K562 (cell line): Measurements from ENCODE around the gene HMOX1. TPM values are rescaled to one million over a fixed set of nuclear protein-coding genes. Genes with fewer than 3 reads are reported as not detected.

Experiments used
- ATAC-seq: fragments of 200-7000 bp; cut with Tn5 transposase; 3 replicates; pipeline ENCODE4 v1.9.1; 2020; ENCODE audit warnings: moderate library complexity
- BruUV-seq: library from RNA; stranded (reverse); fragments of 400-500 nt; replicated peaks from 2 replicates; lab custom pipeline; 2021; lab: Mats Ljungman, UMichigan
- CTCF ChIA-PET: fragments of 300-600 bp; formaldehyde crosslinking; extraction: SDS; loops from one replicate; lab custom pipeline; 2021; ENCODE audit warnings: low intra/inter-chr PET ratio; lab: Yijun Ruan, JAX
- POLR2A ChIA-PET: fragments of 300-600, 350-650 bp; sonication (Branson Sonifier 250); formaldehyde crosslinking; extraction: SDS; loops from one replicate; lab custom pipeline; 2021; ENCODE audit warnings: antibody characterized with exemption, inconsistent platforms; lab: Yijun Ruan, JAX
- DNase-seq, 4 experiments: peaks; one replicate each; pipeline versions ENCODE4 v3.0.0 to v3.0.0-alpha.2; 2011 to 2018; ENCODE audit warnings: low spot score in 3 of 4, mixed read lengths in 3 of 4; ENCODE audit errors: extremely low read depth in 1 of 4
- FAIRE-seq: peaks from 2 replicates; lab custom pipeline; 2011; peaks lifted over from hg19 to GRCh38; lab: Jason Lieb, UNC
- H2AFZ ChIP-seq: 2 replicates; pipeline ENCODE4 v1.6.0; 2011; ENCODE audit warnings: low read depth, low read length, control low read depth, inconsistent platforms
- H3K27ac ChIP-seq: fragments of 200-600 bp; 3 replicates; pipeline ENCODE4 v1.8.0; 2011; ENCODE audit warnings: low read depth, mild to moderate bottlenecking, control low read depth, inconsistent platforms, low read length, moderate library complexity, mixed read lengths; ENCODE audit errors: extremely low read depth
- H3K27me3 ChIP-seq, 2 experiments: fragments of 300-600 bp in 1 of 2; 2 replicates in 1 of 2; 3 replicates in 1 of 2; pipeline versions ENCODE4 v1.6.0 to v1.8.0; 2011; ENCODE audit warnings: inconsistent platforms in 2 of 2, low read length in 2 of 2, mild to moderate bottlenecking in 1 of 2, mixed read lengths in 1 of 2, moderate library complexity in 1 of 2; ENCODE audit not compliant: control insufficient read depth in 2 of 2, insufficient read depth in 2 of 2
- H3K36me3 ChIP-seq: fragments of 300-600 bp; 3 replicates; pipeline ENCODE4 v1.8.0; 2011; ENCODE audit warnings: mild to moderate bottlenecking, low read length, inconsistent platforms; ENCODE audit not compliant: control insufficient read depth, insufficient read depth
- H3K4me1 ChIP-seq, 2 experiments: fragments of 200-600 bp in 1 of 2; replicated peaks in 1 of 2; 2 replicates in 1 of 2; 3 replicates in 1 of 2; pipeline versions ENCODE4 v1.5.1 to v1.8.0; 2011; ENCODE audit warnings: inconsistent platforms in 2 of 2, low read length in 2 of 2, mild to moderate bottlenecking in 1 of 2, mixed read lengths in 1 of 2, moderate library complexity in 1 of 2; ENCODE audit not compliant: control insufficient read depth in 2 of 2, insufficient read depth in 2 of 2
- H3K4me2 ChIP-seq: 2 replicates; pipeline ENCODE4 v1.6.1; 2011; ENCODE audit warnings: low read length, control low read depth, inconsistent platforms, mixed read lengths; ENCODE audit not compliant: insufficient read depth
- H3K4me3 ChIP-seq: fragments of 200-600 bp; sonication (generic), shearing (Covaris generic); 2 replicates; pipeline ENCODE4 v1.5.1; 2016; ENCODE audit warnings: control low read depth, inconsistent platforms
- H3K79me2 ChIP-seq: fragments of 200-600 bp; 3 replicates; pipeline ENCODE4 v1.8.0; 2011; ENCODE audit warnings: low read length, inconsistent platforms; ENCODE audit not compliant: control insufficient read depth, insufficient read depth
- H3K9ac ChIP-seq, 2 experiments: 2 replicates each; pipeline versions ENCODE4 v1.6.0 to v1.6.1; 2011; ENCODE audit warnings: low read depth in 2 of 2, low read length in 2 of 2, control low read depth in 1 of 2, inconsistent platforms in 1 of 2, mild to moderate bottlenecking in 1 of 2, mixed read lengths in 1 of 2; ENCODE audit not compliant: insufficient read depth in 1 of 2
- H3K9me1 ChIP-seq: one replicate; pipeline ENCODE4 v1.6.0; 2011; ENCODE audit warnings: inconsistent platforms, mild to moderate bottlenecking, low read length, moderate library complexity; ENCODE audit not compliant: control insufficient read depth, insufficient read depth
- H3K9me3 ChIP-seq: replicated peaks from 2 replicates; pipeline ENCODE4 v1.5.1; 2011; ENCODE audit warnings: low read depth, low read length, inconsistent platforms; ENCODE audit not compliant: control insufficient read depth, insufficient read depth
- H4K20me1 ChIP-seq: replicated peaks from 2 replicates; pipeline ENCODE4 v1.6.1; 2011; ENCODE audit warnings: low read length, inconsistent platforms, mixed read lengths; ENCODE audit not compliant: control insufficient read depth, insufficient read depth
- ASH1L ChIP-seq: fragments of 450-650 bp; IDR thresholded peaks from 2 replicates; pipeline ENCODE4 v1.6.1; 2018; ENCODE audit warnings: borderline replicate concordance, mild to moderate bottlenecking, low read depth; ENCODE audit not compliant: partially characterized antibody
- BDP1 ChIP-seq: IDR thresholded peaks from 3 replicates; pipeline ENCODE4 v1.6.1; 2011; ENCODE audit not compliant: insufficient read length, insufficient read depth
- E2F3 ChIP-seq: fragments of 250-450 bp; sonication (Bioruptor Pico); IDR thresholded peaks from 2 replicates; pipeline ENCODE4 v1.4.0; 2020; ENCODE audit warnings: mild to moderate bottlenecking
- JUNB ChIP-seq: fragments of 450-650 bp; formaldehyde crosslinking; conservative IDR thresholded peaks from 2 replicates; pipeline ENCODE4 v1.4.0; 2020; ENCODE audit warnings: mild to moderate bottlenecking
- MIER1 ChIP-seq: fragments of 450-650 bp; IDR thresholded peaks from 2 replicates; pipeline ENCODE4 v1.6.1; 2016; ENCODE audit warnings: antibody characterized with exemption, mild to moderate bottlenecking, low read depth
- SPI1 ChIP-seq: IDR thresholded peaks from 2 replicates; pipeline ENCODE4 v1.6.1; 2011; ENCODE audit warnings: low read depth, low read length, control low read depth, borderline replicate concordance
- TCF7 ChIP-seq: sonication (generic); IDR thresholded peaks from 2 replicates; pipeline ENCODE4 v1.6.1; 2016; ENCODE audit warnings: antibody characterized with exemption, borderline replicate concordance
- ZNF143 ChIP-seq: sonication (generic); formaldehyde crosslinking; IDR thresholded peaks from 2 replicates; pipeline ENCODE4 v1.9.0; 2022; ENCODE audit warnings: mild to moderate bottlenecking, missing genetic modification reagents
- ZNF232 ChIP-seq: sonication (generic); formaldehyde crosslinking; IDR thresholded peaks from 2 replicates; pipeline ENCODE4 v1.8.0; 2022; ENCODE audit warnings: mild to moderate bottlenecking, missing genetic modification reagents
- WGBS: fragments of 100-300 bp; shearing (Covaris generic); methylation state at CpG from one replicate; pipeline ENCODE4 v1.1.6; 2016; ENCODE audit warnings: low coverage, mixed read lengths; ENCODE audit not compliant: insufficient coverage; ENCODE audit errors: missing lambda C conversion rate; 5-methylcytosine and 5-hydroxymethylcytosine counted together
- in situ Hi-C: fragments of 300-500 bp; cut with MboI; formaldehyde crosslinking; loops from 4 replicates; pipeline ENCODE4 v1.15.0; 2018; ENCODE audit warnings: inconsistent platforms, mixed read lengths
- intact Hi-C: fragments of 100-400 bp; cut with micrococcal nuclease; formaldehyde crosslinking; loops from 2 replicates; pipeline ENCODE4 v1.14.2; 2022
- polyA plus RNA-seq, 8 experiments: library from polyadenylated mRNA; depleted of rRNA in 4 of 8; stranded (reverse) in 5 of 8; unstranded in 3 of 8; fragments of >200 nt; fragmentation: Nextera tagmentation in 2 of 8; fragmentation: Illumina TruSeq in 1 of 8; extraction: Ambion mirVana in 2 of 8; extraction: Trizol in 1 of 8; gene quantifications; 2 replicates each; pipeline versions ENCODE4 v1.2.1 to v1.2.3, GENCODE V29; 2011 to 2014; ENCODE audit warnings: inconsistent platforms in 1 of 8, missing spikeins in 1 of 8
- total RNA-seq, 7 experiments: library from RNA; depleted of rRNA in 6 of 7; stranded (reverse); fragments of >200 nt in 6 of 7; fragmentation: Illumina TruSeq in 2 of 7; extraction: Trizol in 2 of 7; gene quantifications; 2 replicates each; pipeline versions ENCODE4 v1.2.1 to v1.2.3, GENCODE V29; 2011 to 2021; ENCODE audit warnings: low replicate concordance in 1 of 7
- TF ChIP-seq, protein P1 (sequence below): fragments of 150-350 bp; conservative IDR thresholded peaks from 2 replicates; pipeline ENCODE4 v1.6.1; 2014; ENCODE audit warnings: low read length
- TF ChIP-seq, protein P2 (sequence below): fragments of 450-650 bp; IDR thresholded peaks from 2 replicates; pipeline ENCODE4 v1.6.1; 2016; ENCODE audit warnings: borderline replicate concordance
- TF ChIP-seq, protein P3 (sequence below): fragments of 450-650 bp; formaldehyde crosslinking; IDR thresholded peaks from 2 replicates; pipeline ENCODE4 v1.4.0; 2022; ENCODE audit warnings: missing genetic modification characterization

Gene HMOX1
- total and polyA plus RNA-seq, 9 of the 15 experiments (the other 6 are each of a cell fraction or from before 2014, with no cell fraction given) = not detected

DNA sequence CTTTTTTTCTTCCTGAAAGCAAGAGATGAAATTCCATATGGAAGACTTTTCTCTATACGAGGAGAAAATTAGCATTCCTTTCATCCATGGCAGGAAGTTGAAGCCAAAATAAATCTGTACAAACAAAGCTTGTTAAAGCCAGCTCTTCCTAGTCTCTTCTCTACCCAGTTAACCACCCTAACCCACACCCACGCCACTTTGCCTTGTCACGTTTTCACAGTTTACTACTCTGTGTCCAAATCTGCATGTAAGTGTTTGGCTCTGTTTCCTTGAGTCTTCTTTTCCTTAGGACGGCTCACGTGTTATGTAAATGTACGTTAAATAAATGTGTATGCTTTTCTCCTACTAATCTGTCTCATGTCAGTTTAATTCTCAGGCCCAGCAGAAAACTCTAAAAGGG lies 7.1 kb upstream of the HMOX1 start:
- Histone ChIP-seq H3K27ac (no peak overlapping the region), H3K4me2 (no peak overlapping the region), H3K9me3 (no peaks in the 10 kb centered on the region), H3K4me3 (no peak overlapping the region), H3K4me1 (peaks cover 20 to 31% of the 10 kb centered on the region in 2 experiments), H3K27me3 (no peaks in the 10 kb centered on the region), H2AFZ (no peak overlapping the region), H4K20me1 (no peaks in the 10 kb centered on the region)
- in situ Hi-C loops (no loop called here), intact Hi-C loops (no loop called here)
- CTCF ChIA-PET = no interaction called here
- no peak for FAIRE-seq
- ATAC-seq = no peak
- no TSS peak for BruUV-seq
- no peak for DNase-seq
- WGBS = 90% methylated on average over 6 of the region's 6 CpGs
- no peak for TF ChIP-seq E2F3
- no peak for TF ChIP-seq ZNF232 (CRISPR knock-in tag)
- TF ChIP-seq, protein P1, sequence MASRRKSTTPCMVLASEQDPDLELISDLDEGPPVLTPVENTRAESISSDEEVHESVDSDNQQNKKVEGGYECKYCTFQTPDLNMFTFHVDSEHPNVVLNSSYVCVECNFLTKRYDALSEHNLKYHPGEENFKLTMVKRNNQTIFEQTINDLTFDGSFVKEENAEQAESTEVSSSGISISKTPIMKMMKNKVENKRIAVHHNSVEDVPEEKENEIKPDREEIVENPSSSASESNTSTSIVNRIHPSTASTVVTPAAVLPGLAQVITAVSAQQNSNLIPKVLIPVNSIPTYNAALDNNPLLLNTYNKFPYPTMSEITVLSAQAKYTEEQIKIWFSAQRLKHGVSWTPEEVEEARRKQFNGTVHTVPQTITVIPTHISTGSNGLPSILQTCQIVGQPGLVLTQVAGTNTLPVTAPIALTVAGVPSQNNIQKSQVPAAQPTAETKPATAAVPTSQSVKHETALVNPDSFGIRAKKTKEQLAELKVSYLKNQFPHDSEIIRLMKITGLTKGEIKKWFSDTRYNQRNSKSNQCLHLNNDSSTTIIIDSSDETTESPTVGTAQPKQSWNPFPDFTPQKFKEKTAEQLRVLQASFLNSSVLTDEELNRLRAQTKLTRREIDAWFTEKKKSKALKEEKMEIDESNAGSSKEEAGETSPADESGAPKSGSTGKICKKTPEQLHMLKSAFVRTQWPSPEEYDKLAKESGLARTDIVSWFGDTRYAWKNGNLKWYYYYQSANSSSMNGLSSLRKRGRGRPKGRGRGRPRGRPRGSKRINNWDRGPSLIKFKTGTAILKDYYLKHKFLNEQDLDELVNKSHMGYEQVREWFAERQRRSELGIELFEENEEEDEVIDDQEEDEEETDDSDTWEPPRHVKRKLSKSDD = no peak
- TF ChIP-seq ASH1L = no peak
- TF ChIP-seq ZNF143 (CRISPR knock-in tag) = no peak
- TF ChIP-seq, protein P2, sequence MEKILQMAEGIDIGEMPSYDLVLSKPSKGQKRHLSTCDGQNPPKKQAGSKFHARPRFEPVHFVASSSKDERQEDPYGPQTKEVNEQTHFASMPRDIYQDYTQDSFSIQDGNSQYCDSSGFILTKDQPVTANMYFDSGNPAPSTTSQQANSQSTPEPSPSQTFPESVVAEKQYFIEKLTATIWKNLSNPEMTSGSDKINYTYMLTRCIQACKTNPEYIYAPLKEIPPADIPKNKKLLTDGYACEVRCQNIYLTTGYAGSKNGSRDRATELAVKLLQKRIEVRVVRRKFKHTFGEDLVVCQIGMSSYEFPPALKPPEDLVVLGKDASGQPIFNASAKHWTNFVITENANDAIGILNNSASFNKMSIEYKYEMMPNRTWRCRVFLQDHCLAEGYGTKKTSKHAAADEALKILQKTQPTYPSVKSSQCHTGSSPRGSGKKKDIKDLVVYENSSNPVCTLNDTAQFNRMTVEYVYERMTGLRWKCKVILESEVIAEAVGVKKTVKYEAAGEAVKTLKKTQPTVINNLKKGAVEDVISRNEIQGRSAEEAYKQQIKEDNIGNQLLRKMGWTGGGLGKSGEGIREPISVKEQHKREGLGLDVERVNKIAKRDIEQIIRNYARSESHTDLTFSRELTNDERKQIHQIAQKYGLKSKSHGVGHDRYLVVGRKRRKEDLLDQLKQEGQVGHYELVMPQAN = no peak
- no peak for TF ChIP-seq MIER1
- TF ChIP-seq JUNB (CRISPR knock-in tag) = no peak
- TF ChIP-seq, protein P3, sequence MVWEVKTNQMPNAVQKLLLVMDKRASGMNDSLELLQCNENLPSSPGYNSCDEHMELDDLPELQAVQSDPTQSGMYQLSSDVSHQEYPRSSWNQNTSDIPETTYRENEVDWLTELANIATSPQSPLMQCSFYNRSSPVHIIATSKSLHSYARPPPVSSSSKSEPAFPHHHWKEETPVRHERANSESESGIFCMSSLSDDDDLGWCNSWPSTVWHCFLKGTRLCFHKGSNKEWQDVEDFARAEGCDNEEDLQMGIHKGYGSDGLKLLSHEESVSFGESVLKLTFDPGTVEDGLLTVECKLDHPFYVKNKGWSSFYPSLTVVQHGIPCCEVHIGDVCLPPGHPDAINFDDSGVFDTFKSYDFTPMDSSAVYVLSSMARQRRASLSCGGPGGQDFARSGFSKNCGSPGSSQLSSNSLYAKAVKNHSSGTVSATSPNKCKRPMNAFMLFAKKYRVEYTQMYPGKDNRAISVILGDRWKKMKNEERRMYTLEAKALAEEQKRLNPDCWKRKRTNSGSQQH = no peak
- no peak for TF ChIP-seq BDP1
- no peak for TF ChIP-seq SPI1
- TF ChIP-seq TCF7 = no peak
- TF ChIP-seq, all 486 proteins: peak for 0
- H3K9ac ChIP-seq = no peak overlapping the region
- H3K9me1 ChIP-seq = no peaks in the 10 kb centered on the region
- no peaks in the 10 kb centered on the region for H3K79me2 ChIP-seq
- POLR2A ChIA-PET = interaction anchor here (1.3 kb wide), 1 partner anchor 11 kb away, joined by 5 read pairs; no protein-coding TSS in a partner anchor
- no peaks in the 10 kb centered on the region for H3K36me3 ChIP-seq
